Stimulated activated CD4-positive, alpha-beta T cell treated with anti-CD3 and anti-CD28 coated beads, TNF-alpha, amount 100 ng/mL, for 48 hours (primary cell): Measurements from ENCODE around the gene HOXD13.

Source experiments
- DNase-seq, 3 donors: peaks; one replicate each; pipeline ENCODE4 v3.0.0-alpha.2; 2020; ENCODE audit warnings: low read depth in 3 of 3

HOXD13 gene

DNA sequence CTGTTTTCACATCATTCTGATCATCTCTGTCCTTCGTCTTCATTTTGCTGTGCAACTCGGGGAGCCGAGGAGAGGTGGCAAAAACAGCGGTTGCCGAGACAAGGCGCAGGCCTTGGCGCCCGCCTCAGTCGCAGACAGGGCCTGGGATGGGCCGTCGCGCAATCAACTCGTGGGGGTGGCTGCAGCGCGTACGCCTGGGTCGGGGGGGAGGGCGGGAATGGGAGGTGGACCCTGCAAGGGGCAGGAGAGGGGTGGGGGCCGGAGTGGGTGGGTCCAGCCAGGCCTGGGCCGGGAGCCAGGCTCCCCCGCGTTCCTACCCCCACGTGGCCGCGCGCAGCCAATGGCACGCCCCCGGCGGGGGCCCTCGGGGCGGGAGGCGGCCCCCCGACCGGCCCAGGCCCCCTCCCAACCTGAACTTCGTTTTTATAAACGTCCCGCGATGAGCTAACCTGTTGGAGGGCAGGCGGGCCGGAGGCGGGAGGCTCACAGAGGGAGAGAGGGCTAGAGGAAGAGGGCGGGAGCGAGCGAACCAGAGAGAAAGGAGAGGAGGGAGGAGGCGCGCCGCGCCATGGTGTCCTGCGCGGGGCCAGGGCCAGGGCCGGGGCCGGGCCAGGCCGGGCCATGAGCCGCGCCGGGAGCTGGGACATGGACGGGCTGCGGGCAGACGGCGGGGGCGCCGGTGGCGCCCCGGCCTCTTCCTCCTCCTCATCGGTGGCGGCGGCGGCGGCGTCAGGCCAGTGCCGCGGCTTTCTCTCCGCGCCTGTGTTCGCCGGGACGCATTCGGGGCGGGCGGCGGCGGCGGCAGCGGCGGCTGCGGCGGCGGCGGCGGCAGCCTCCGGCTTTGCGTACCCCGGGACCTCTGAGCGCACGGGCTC lies at the start of gene HOXD13:
HOXD13 (plus strand) TSS at position 452 of the 875 bp plus-strand sequence; CDS start at position 622, 170 bp downstream.
- no peak for DNase-seq

GRCh38 chr2:176056406-176056805 lies 36.1 kb upstream of the HOXD13 start:
- DNase-seq: no peak

- DNase-seq: no peak
These were observed 28.6 kb upstream of the HOXD13 start for GRCh38 chr2:176063958-176064357.

DNA sequence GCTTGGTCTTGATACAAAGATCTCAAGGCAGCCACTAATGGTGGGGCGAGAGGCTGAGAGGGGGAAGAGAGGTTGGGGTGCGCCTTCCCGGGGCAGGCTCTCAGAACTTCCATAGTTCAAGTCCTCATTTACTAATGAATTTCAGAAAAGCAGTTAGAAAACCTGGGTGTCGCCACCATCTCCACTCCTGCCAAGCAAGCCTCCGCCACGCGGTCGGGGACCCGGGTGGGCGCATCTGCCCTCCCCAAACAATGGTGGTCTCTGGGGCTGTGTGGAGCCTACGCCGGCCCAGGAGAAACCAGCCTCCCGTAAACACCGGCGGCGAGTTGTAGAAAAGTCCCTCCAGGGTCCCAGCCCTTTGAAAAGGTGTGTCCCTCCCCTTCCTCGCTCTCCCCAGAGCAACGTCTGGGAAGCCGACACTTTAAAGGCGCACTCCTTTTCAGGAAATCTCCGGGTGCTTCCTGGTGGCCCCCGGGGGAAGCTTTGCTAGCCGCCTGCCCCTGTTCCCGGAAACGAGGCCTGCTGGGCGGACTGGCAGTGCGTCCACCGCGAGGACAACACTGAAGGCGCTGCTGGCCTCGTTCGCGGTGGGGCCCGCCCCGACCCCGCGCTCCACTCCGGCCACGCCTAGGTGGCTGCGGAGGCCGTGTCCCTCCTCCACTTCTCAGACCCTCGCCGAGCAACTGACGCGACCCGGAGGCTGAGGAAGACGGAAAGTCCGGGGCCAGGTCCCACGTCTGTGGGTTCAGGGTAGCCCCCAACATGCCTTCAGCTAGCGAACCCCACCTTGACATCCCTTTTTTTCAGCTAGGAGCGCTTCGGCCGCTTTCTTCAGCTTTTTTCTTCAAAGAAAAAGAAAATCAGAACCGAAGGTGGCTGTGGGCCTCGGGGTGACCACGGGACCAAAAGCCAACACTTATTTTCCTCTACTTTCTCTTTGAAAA lies 25.6 kb upstream of the HOXD13 start:
- DNase-seq: no peak

- no peak for DNase-seq
These were observed 24.7 kb upstream of the HOXD13 start for GRCh38 chr2:176067589-176068418.

DNA sequence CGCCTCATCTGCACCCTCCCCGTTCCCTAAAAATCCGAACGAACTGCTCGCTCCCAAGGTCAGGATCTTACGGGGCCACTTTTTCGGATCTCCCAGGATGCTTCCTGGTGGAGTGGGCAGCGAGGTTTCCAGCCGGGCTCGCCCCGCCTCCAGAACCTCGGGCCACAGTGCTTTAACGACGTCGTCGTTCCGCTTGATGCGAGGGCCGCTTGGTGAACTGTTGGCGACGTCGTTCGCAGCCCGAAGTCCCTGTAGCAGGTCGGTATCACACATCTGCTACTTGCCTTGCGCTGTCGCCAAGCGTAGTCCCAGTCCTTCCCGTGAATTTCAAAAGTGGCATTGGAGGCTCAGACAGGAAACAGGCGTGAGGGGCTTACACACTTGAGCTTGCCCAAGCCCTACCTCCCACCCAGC lies 24.1 kb upstream of the HOXD13 start:
- no peak for DNase-seq

- no peak for DNase-seq
These were observed 20.9 kb upstream of the HOXD13 start for GRCh38 chr2:176071330-176072291.

GRCh38 chr2:176072292-176072669 lies 20.2 kb upstream of the HOXD13 start:
- no peak for DNase-seq

DNA sequence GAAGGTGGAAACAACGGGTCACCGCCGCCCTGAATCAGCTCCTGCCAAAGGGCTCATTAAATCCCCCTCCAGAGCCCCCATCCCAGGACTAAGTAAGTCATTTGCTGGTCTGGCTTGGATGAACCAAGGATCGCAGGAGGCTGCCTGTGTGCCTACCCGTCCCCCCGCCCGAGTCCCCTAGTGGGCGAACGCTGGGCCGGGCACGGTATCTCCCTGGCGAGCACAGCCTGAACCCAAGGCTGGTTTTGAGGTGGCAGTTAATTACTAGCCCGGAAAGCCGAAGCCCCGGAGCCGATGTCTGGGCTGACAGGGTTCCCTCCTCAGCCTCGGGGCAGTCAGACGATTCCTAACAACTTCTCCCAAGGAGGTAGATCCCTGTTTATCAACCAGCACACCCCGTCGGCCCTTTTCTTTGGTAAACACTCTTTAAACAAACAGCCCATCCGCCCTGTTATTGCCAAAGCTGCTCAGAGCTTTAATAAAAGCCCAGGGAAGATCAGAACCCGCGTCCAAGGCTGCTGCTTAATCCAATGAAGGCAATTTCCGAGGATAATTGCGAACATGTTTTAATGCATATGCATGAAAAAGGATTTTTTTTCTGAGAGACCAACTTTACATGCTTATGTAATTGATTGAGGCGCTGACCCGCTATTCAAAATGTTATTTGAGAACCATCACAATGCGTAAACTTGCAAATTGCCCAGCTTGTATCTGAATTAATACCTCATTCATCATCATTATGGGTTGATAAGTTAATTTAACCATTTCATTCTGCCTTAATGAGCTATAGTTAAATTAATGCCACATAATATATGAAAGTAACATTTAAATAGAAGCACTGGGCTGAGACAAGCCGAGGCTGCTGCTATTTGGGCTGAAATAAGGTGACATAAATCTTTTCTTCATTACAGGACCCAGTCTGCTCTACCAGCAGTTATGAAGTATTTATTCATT lies 19.3 kb upstream of the HOXD13 start:
- no peak for DNase-seq

DNA sequence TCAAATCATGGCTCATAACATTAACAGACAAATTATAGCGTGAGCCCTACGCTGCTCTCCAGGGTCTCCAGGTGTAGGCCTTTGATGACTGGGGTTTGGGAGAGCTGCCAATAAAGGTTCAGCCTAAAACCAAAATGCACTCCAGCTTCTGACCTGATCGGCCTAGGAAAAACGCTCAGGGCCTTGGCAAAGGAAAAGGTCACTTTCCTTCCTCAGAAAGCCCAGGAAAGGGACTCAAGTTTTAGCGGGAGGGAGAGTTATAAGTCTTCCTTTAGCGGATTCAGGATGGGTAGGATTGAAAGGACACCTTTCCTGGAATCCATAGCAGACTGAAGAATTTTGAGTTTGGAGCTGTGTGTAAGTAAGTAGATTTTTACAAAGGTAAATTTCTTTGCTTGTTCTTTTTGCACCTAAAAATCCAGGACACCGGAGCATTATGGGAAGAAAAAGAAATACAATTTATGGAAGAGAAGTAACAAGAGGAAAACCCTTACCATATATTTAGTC lies 17.5 kb upstream of the HOXD13 start:
- DNase-seq: no peak

- no peak for DNase-seq
These were observed 17.0 kb upstream of the HOXD13 start for GRCh38 chr2:176075481-176075880.

DNA sequence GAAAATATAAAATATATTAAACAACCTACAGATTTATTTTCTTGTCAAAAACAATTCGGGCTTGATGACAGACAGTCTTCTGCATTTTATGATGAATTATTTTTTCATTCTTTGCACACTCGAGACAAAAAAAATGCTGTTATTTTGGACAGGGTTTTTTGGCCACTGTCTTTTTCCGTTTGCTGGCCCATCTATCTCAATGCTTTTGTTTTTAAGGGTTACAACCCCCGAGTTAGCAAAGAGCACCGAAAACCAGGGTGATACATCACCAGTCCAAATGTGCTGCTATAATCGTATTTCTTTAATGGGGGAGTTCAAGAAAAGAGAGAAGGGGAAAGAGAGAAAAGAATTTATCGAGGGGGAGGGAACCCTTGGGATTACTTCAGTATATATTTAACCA lies 16.5 kb upstream of the HOXD13 start:
- DNase-seq: no peak

DNA sequence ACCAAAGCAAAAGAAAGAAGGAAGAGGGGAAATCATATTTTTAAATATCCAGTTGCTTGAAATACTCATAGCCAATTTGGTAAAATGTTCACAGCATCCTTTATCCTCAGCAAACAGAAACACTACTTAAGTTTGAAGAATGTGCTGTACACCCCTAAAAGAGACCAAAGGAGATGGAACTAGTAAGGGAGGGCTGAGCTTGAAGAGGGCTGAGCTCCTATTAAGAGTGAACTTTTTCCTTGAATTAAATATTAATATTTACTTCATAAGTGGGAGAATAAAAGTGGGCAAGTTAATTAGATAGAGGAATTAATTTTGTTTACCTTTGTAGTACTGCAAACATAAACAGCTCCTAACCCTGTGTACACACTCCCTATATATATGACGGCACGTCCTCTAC lies 15.7 kb upstream of the HOXD13 start:
- no peak for DNase-seq

DNA sequence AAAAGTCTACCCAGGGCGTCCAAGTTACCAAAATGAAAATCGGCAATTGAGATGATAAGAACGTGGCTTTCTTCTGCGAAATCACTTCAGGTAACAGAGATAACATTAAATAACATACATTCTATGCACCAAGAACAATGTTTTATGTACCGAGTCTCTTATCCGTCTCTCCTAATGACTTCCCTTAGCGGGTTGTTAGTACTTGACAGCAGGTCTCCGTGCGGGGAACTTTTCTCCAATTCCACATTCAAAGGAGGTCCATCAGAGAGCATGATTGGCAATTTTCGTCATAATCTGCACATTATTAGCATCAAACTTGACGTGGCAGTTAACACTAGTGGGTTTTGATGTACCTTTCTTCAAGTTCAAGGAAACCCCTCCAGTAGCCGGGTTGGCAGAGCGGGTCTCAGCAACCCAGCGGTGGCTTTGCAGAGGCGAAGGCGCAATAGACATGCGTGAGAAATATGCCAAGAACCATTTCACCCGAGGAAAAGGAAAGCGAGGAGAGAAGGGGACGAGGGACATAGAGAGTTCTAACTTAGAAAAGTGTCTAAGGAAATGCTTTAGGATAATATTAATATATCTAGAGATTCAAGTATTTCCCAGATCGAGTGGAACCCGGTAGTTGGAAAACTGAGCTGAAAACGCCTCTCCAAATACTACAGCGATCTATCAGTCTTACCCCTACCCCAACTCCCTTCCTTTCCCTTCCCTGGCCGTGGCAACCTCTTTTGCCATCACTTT lies 13.8 kb upstream of the HOXD13 start:
- DNase-seq: no peak

DNA sequence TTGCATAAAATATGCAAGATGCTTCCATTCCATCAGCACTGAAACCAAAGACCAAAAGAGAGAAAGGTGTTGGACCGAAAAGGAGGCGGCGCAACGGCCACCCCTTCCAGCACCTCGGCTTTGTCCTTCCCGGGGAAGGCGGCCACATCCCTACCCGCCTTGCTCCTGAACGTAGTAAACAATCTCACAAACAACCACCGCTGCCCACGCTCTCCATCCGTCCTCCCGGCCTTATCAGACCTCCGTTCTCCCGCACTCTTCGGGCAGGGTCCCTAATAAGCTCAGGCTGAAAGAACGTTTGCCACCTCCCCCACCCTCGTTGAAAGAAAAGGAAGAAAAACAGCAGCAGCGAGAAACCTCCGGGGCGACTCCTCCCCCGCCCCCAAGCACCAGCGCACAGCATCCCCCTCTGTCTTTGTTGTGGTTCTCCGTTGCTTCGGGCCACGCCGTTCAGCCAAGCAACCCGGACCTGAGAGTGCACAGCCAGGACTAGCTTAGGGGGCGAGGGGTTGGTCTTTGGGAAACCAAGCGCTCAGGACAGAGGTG lies 13.2 kb upstream of the HOXD13 start:
- no peak for DNase-seq

GRCh38 chr2:176079831-176080539 lies 12.5 kb upstream of the HOXD13 start:
- DNase-seq: no peak

- DNase-seq: no peak
These were observed 11.8 kb upstream of the HOXD13 start for GRCh38 chr2:176080540-176081375.
